NCI-H526 treated with DMSO at 0.1 percent for 48 hours (cell line): ENCODE measurements around the gene HCK.

Experiments used
- DNase-seq: peaks from one replicate; lab custom pipeline; 2025; lab: John Stamatoyannopoulos, UW

Gene HCK

DNA sequence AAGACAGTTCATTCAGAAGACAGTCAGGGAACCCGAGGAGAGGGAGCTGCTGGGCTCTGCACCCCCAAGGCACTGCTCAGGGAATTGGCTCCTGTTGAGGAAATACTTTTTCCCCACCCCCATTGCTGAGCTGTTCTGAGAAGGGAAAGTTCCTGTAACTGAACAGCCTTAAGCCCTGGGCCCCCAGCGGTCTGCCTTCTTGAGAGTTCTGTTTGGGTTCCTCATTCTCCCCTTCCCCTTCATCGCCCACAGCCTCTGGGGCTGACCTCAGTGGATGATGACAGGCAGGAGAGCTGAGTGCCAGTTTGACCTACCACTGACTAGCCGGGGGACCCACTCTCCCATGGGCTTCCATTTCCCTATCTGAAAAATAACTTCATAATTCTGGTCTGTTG is 10.7 kb downstream of the HCK start:
- DNase-seq: no peak

DNA sequence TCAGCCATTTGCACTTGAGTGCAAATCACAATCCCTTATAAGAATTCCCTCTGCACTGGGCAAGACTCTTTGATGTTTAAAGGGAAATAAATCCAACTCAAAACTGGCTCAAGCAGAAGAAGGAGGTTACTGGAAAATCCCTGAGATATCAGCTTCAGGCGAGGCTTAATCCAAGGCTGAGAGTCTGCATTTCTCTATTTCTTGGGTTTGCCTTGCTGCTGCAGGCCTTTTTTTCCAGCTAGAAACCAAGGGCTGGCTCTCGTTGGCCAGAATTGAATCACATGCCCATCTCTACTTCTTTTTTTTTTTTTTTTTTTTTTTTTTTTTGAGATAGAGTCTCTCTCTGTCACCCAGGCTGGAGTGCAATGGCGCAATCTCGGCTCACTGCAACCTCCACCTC is 11.7 kb downstream of the HCK start:
- no peak for DNase-seq

DNA sequence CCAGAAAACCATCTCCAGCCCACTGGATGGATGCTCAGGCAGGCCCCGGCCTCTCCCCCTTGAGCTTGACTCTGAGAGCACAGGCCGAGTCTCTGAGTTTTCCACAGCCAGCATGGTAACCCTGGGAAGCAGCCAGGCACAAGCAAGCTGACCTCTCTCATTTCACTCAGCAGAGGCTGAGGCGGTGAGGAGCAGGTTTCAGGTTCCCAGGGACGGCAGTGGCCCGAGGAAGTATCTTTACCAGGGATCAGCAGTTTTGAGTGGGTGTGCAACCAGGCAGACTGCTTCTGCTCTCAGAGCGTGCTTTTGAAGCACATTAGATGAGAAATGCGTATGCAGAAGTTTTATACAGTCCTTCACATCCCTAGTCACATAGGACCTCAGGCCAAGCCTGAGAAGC is 12.6 kb downstream of the HCK start:
- DNase-seq: no peak

DNA sequence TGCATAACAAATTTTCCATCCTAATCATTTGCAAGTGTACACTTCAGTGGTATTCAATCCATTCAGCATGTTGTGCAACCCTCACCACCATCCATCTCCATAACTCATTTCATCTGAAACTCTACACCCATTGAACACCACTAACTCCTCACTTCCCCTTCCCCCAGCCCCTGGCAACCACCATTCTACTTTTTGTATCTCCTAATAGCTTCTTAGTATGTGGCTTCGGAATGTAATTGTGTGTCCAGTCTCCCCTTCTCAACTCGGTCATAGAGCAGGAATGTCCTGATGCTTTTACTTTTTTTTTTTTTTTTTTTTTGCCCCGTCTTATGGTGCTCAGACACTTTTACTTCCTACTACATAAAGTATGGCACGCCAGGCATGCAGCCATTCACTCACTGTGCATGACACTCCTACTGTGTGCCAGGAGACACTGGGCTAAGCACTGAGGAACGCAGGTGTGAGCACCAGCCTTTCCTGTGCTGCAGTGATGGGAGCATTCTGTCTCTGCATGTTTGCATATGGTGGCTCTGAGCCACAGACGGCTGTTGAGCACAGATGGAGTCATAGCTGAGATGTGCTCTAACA is 15.3 kb downstream of the HCK start:
- DNase-seq: peak; percentile 96

DNA sequence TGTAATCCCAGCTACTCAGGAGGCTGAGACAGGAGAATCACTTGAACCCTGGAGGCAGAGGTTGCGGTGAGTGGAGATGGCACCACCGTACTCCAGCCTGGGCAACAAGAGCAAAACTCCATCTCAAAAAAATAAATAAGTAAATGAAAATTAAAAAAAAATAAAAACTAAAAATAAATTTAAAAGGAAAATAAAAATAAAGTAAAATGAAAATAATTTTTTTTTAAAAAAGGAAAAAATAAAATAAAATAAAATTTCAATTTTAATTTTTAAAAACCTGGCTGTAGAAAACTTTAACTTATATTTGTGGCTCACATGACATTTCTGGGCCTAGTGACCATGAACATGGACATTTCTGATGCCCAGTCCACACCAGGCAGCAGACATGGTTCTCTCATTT is 16.1 kb downstream of the HCK start:
- no peak for DNase-seq

DNA sequence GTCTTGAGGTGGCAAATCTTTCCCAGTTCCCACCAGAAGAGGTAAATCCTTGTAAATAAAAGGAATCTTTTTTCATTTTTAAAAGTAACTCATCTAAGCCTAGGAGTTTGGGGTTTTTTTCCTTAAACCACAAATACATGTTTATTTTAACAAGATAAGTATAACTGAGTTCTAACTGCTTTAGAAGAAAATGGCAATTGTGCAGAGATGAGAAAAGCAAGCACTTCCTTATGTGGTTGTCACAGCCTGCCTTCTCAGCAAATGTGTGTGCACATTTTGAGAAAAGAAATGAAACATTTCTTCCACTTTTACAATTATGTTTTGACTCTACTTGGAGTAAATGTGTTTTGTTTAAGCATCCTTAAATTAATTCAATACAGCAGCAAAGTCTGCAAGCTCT is 17.7 kb downstream of the HCK start:
- DNase-seq: no peak

DNA sequence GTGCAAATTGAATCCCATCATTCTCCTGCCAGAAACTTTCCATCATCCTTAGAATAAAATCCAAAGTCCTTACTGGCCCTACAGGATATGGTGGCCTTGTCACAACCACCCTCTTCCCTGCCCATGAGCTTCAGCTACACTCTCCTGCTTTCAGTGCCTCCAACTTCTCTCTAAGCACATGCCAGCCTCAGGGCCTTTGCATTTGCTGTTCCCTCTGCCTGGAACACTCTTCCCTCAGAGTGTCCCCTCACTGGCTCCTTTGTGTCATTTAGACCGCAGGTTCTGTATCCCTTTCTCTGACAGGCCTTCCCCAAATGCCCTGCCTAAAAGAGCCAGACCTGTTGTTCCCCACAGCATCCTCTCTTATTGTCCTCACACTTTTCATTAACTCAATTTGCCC is 18.2 kb downstream of the HCK start:
- DNase-seq: no peak

DNA sequence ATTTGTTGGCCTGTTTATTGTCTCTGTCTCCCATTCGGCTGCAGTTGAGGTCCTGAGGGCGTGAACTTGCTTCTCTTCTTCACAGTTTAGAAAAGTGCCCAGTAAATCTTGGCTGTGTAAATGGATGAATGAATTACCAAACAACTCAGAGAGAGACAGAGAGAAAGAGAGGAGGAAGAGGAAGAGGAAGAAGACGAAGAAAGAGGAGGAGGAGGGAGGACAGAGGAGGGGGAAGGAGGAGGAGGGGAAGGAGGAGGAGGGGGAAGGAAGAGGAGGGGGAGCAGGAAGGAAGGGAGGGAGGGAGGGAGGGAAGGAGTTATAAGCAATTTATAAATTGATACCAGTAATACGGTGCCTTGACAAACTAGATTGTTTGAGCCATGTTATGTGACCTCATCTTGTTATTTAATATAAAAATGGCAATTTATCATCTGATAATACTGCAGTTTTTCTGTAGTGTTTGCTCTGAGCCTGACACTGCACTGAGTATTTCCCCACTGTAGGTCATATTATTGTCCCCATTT is 18.7 kb downstream of the HCK start:
- DNase-seq: no peak

DNA sequence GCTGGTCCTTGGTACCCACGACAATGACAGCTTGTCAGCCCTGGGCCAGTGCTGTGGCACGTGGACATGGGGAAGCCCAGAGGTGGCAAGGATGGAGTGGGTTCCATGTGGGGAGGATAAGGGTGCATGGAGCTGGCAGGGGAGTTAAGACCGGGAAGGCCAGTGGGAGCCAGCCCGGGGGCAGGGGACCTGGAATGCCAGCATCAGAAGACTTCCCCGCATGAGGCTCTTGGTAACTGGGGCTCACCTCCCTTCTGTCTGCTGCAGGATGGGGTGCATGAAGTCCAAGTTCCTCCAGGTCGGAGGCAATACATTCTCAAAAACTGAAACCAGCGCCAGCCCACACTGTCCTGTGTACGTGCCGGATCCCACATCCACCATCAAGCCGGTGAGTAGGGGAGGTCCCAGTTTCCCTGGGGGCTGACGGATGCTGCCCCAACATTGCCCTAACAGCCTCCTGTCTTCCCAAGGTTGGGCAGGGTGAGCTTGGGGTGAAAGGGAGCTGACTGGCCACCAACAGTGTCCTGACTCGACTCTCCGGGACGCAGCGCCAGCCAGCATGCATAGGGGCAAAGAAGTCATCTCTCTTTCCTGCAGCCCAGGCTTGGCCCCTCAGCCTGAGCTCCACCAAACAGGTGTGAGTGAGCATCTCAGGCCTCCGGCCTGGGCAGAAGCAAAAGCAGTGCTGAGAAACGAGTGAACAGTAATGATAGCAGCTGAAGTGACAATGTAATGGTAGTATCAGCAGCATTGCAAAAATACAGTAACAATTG is 19.5 kb downstream of the HCK start:
- DNase-seq: no peak

DNA sequence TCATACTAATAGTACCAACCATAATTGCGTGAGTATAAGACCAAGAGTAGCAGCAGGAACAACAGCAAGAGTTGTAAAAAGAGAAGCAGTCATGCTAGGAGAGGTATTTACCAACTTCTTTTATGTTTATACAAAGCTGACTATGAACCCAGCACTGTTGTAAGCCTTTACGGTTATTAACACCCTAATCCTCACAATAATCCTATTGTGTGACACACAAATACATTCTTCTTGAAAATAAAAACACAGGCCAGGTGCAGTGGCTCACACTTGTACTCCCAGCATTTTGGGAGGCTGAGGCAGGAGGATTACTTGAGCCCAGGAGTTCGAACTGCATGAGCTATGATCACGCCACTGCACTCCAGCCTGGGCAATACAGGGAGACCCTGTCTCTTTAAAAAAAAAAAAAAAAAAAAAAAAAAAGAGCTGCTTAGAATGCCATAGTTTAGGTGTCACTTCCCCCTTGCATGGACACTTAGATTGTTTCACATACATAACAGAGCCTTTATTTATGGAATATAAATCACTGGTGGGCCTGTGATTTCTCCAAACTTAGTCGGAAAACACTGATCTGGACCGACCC is 20.2 kb downstream of the HCK start:
- no peak for DNase-seq

DNA sequence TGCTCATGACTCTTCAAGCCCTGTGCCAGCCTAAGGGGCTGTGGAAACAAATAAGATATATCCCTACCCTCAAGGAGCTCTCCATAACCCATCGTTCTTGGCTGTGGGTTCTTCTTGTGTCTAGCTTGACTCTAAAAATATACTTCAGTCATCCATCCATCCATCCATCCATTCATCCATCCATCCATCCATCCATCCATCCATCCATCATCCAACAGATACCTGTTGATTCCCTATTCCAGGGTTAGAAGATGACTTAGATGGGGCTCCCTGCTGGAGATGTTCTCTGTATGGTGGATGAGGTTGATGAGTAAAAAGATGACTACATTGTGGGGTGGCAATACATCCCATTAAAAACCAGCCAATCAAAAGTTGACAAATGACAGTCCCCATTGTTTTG is 23.5 kb downstream of the HCK start:
- DNase-seq: no peak

DNA sequence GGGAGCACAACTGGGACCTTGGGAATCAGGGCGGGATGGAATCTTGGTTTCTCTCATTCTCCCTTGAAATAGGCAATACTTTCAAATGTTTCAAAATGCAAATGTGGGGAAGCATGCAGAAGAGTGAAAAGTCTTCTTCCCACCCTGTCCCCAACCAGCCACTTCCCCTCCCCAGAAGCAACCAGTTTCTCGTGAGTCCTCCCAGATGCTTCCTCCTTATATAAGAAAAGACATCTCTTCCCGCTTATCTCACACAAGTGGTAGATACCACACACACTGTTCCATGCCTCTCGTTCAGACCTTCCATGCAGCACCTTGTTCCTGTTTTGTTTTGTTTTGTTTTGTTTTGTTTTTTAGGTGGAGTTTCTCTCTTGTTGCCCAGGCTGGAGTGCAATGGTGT is 25.1 kb downstream of the HCK start:
- DNase-seq: no peak

DNA sequence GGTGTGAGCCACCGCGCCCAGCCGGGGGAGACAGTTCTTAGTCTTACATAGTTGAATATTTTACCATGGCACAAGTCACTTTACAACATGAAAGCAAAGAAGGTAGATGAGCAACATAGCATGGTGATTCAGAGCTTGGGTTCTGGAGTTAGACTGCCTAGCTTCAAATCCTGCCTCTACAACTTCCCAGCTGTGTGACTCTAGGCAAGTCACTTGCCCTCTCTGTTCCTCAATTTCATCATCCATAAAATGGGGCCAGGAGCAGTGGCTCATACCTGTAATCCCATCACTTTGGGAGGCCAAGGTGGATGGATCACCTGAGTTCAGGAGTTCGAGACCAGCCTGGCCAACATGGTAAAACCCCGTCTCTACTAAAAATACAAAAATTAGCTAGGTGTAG is 26.3 kb downstream of the HCK start:
- DNase-seq: no peak

DNA sequence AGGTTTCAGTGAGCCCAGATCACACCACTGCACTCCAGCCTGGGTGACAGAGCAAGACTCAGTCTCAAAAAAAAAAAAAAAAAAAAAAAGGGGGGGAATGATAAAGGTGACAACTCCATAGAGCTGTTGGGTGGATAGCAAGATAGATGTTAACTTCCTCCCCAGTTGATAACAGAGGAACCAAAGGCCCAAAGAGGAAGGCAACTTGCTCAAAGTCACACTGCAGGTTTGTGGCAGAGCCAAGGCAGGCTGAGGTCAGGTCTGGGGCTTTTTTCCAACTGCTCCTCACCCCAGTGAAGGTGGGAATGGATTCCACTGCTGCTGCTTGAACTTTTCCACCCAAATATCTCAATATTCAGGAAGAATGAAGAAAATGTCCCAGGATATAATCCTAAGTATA is 26.7 kb downstream of the HCK start:
- no peak for DNase-seq

DNA sequence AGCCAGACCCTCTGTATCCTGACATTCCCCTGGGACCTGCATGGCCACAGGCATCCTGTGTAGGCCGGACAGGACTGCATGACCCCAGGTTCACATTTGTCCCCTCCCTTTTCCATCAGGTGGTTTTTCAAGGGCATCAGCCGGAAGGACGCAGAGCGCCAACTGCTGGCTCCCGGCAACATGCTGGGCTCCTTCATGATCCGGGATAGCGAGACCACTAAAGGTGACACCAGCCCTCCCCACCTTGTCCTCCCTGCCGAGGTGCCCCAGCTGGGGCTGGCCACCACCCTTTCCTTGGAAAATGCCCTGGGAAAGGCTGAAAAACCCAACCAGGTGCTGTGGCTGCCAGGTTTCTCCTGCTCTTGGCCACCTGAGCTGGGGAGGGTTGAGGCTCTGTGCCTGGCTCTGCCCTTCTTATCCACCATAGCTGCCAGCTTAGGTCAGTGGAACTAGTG is 27.6 kb downstream of the HCK start:
- no peak for DNase-seq

DNA sequence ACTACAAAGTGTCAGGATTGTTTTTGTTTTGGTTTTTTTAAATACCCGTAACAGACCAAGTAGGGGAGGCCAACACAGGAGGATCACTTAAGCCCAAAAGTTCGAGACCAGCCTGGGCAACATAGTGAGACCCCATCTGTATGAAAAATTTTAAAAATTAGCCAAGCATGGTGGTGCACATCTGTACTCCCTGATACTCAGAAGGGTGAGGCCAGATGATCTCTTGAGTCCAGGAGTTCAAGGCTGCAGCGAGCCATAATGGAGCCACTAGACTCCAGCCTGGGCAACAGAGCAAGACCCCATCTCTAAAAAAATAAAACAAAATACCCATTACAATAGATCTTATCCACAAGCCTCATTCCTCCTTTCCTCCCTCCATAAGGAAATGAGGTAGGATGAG is 28.7 kb downstream of the HCK start:
- DNase-seq: no peak

DNA sequence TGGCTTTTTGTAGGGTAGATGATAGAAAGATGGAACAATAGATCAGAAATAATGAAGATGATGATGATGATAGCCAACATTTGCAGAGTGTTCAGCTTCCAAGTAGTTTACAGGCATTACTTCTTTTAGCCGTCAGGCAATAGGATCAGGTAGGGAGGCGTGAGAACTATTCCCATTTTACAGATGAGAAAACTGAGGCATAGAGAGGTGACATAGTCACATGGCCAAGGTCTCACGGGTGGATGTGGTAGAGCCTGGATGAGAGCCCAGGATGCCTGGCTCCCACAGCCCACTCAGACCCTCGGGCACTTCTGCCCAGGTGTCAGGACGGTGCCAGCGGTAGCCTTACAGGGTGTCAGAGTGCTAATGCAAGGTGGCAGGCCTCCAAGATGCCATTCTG is 31.4 kb downstream of the HCK start:
- DNase-seq: no peak

DNA sequence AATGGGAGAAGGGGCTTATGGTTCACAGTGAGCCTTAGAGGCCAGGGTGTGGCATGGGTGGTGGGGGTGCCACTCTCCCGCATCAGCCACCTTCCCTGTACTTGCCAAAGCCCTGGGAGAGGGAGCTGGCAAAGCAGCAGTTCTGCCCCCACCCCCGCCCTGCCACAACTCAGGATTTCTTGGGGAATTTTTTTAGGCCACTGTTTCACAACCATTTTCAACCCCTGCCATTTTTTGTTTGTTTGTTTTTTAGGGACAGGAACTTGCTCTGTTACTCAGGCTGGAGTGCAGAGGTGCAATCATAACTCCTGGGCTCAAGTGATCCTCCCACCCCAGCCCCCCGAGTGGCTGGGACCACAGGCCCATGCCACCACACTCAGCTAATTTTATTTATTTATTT is 35.0 kb downstream of the HCK start:
- DNase-seq: no peak

DNA sequence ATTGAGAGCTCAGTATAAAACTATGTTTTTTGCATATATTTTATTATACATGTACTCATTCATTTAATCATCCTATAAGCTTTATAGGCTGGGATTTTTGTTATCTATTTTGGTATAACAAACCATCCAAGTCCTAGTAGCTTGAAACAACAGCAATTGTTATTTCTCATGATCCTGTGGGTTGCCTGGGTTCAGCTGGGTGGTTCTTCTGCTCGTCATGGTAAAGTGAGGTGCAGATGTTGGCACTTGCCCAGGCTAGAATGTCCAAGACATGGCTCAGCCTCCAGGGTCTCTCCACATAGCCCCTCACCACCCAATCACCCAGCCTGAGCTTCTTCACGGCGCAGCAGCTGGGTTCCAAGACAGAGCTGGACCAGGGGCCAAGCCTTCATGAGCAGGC is 36.7 kb downstream of the HCK start:
- no peak for DNase-seq

DNA sequence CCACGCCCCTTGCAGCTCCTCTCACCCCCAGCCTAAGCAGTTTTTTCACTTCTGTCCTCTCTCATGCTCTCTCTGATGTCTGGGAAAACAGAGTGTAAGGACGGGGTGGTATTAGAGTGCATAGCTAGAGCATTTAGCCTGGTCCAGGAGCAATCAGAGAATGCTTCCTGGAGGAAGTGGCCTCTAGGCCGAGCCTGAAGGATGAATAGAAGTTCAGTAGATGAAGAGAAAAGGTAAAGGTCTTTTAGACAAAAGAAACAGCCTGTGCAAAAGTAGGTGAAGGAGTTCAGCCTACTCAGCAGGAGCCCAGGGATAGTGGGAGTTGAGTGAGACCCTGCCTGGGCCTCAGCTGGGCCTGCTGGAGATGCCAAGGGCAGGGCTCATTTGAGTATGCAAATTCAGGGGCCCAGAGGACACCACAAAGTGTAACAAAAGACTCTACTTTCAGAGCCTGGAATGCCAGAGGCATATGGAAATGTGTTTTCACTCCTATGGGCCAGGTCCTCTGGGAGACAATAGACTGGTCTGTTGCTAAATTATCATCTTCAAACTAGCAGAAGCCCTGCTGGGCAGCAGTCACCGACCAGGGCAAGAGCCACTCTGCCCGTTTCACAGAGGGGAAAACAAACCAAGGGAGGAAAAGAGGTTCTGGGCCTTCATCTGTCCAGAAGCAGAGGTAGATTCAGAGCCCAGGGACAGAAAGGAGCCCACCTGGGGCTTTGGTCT is 37.8 kb downstream of the HCK start:
- DNase-seq: peak; percentile 98

DNA sequence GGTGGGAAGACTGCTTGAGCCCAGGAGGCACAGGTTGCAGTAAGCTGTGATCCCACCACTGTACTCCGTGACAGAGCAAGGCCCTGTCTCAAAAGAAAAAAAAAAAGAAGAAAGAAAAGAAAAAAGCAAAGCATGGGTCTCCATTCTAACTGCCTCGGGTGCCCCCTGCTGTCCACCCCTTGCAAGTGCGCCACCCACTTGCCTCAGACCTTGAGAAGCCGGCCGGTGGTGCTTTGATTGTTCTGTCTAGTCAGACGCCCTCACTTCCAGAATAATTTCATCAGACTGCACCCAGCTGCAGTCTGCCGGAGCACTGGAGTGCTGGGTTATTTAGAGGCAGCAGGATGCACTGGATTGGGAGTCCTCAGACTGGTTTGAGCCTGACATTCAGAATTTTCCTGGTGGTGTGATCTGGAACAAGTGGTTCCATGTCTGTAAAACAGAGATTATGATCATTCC is 39.9 kb downstream of the HCK start:
- peak; percentile 81 for DNase-seq

DNA sequence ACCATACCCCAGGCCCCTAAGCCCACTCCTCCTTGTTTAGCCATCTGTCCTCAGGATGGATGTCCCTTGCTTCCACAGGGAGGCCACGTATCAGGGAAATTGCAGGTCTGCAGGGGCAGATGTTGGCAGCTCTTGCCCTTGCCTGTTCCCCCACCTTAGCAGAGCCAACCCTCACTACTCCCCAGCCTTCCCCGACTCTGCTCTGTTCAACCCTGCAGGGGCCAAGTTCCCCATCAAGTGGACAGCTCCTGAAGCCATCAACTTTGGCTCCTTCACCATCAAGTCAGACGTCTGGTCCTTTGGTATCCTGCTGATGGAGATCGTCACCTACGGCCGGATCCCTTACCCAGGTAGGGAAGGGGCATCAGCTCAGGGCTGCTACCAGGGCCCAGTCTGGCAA is 46.7 kb downstream of the HCK start:
- no peak for DNase-seq
